Activated naive CD4-positive, alpha-beta T cell treated with anti-CD3 and anti-CD28 coated beads, Interleukin-2, amount 10 ng/mL, durations not matched to agents 7 days and 5 days (primary cell): ENCODE results near the gene TMEM179.
"Not testable (repeated sequence)": the region's sequence is repeated elsewhere in the genome, so short reads cannot be mapped to it uniquely, and the experiment has no call there.

Experiments used
- CTCF ChIA-PET: fragments of 350-600 bp; sonication (Branson Sonifier 250); formaldehyde crosslinking; loops from one replicate; lab custom pipeline; 2021; ENCODE audit warnings: antibody characterized with exemption; lab: Charles Lee
- DNase-seq: peaks from one replicate; pipeline ENCODE4 v3.0.0-alpha.2; 2020
- H3K27ac Mint-ChIP-seq: one replicate; pipeline ENCODE4 v1.8.0; 2021; ENCODE audit warnings: mild to moderate bottlenecking, moderate library complexity, mixed read lengths
- H3K27me3 Mint-ChIP-seq: one replicate; pipeline ENCODE4 v1.8.0; 2021; ENCODE audit warnings: mild to moderate bottlenecking, mixed read lengths
- H3K36me3 Mint-ChIP-seq: one replicate; pipeline ENCODE4 v1.8.0; 2021; ENCODE audit warnings: mixed read lengths
- H3K4me1 Mint-ChIP-seq: one replicate; pipeline ENCODE4 v1.8.0; 2021; ENCODE audit warnings: mixed read lengths
- H3K4me3 Mint-ChIP-seq: one replicate; pipeline ENCODE4 v1.8.0; 2021; ENCODE audit warnings: mild to moderate bottlenecking, moderate library complexity, mixed read lengths
- H3K9me3 Mint-ChIP-seq: one replicate; pipeline ENCODE4 v1.8.0; 2021; ENCODE audit warnings: mixed read lengths

Gene TMEM179

DNA sequence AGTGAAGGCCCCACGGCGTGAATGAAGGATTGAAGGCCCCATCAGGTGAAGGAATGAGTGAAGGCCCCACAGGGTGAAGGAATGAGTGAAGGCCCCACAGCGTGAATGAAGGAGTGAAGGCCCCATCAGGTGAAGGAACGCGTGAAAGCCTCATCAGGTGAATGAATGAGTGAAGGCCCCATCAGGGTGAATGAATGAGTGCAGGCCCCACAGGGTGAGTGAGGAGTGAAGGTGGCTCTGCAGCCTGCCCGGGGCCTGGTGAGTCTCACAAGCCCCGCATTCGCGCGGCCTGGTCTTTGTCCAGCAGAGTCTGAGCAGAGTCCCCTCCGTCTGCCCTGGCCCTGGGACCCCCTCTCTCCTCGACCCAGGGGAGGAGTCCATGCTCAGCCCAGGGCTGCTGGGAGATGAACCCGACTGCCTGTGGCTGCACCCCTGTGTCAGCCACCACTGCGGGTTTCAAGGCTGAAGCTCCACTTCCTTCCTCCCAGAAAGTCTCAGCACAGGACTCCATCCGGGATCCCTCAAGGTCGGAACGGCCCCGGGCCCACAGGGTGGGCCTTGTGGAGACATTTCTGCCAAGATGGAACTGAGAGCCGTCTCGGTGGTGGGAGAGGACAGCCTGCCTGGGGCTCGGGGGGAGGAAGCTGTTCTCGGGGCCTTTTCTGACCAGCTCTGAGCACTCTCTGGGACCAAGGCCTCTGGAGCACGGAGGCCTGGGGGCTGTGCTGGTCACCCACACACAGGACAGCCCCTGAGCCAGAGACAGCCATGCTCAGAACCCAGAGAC, 37.4 kb upstream of the TMEM179 start:
- DNase-seq: no peak
- Mint-ChIP-seq H3K27me3 (peaks cover 34% of the 10 kb centered on the region), H3K27ac (no peak overlapping the region), H3K4me1 (peaks cover 4% of the 10 kb centered on the region), H3K36me3 (no peaks in the 10 kb centered on the region), H3K9me3 (peaks cover 5% of the 10 kb centered on the region), H3K4me3 (no peak overlapping the region)
- CTCF ChIA-PET: no interaction called here

DNA sequence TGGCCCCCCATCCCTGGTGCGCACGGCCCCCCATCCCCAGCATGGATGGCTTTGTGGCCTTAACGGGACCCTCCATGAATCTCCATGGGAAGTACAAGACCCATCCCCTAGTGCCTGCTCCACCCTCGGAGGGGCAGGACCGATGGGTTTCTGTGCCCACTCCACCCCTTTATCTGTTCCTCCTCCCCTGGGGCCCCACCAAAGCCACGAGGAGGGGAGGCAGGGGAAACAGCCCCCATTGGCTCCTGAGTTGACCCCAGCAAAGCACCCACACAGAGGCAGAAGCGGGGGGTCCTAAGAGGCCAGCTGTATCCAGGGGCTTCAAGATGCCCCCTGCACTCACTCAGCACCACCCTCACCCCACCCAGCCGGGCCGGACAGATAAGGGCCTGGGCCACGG, 36.1 kb upstream of the TMEM179 start:
- CTCF ChIA-PET: no interaction called here
- peaks cover 4% of the 10 kb centered on the region for H3K4me1 Mint-ChIP-seq
- H3K27me3 Mint-ChIP-seq: peaks cover 30% of the 10 kb centered on the region
- no peak overlapping the region for H3K4me3 Mint-ChIP-seq
- no peak for DNase-seq
- no peak overlapping the region for H3K27ac Mint-ChIP-seq
- peaks cover 5% of the 10 kb centered on the region for H3K9me3 Mint-ChIP-seq
- no peaks in the 10 kb centered on the region for H3K36me3 Mint-ChIP-seq

DNA sequence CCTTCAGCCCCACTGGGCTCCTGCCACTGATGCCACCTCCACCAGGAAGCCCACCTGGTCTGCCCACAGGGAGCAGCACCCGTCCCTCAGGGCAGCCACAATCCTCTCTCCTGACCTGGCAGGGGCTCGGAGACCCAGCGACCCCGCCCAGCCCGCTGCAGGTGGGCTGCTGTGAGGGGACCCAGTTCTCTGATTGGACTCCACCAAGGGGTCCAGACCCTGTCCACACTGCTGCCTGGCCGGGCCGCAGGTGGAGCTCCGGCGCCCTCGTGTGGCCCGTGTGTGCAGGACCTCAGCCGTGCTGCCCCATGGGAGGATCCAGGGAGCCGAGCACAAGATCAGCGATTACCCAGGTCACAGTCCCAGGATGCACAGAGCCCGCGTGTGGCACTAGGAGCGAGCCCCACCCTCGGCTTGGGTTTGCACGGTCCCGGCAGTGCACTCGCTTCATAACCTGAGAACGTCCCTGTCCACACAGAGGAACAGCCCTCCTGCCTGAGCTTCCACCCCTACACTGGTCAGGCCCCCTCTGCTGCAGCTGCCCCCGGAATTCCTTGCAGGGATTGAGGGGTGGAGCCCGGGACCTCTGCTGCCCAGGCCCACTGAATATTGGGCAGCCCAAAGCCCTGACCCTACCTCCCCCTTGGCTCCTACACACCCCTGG, 35.4 kb upstream of the TMEM179 start:
- peaks cover 30% of the 10 kb centered on the region for H3K27me3 Mint-ChIP-seq
- H3K36me3 Mint-ChIP-seq: no peaks in the 10 kb centered on the region
- no peak overlapping the region for H3K4me3 Mint-ChIP-seq
- no peak overlapping the region for H3K27ac Mint-ChIP-seq
- DNase-seq: peak; percentile 64
- peaks cover 4% of the 10 kb centered on the region for H3K4me1 Mint-ChIP-seq
- H3K9me3 Mint-ChIP-seq: peaks cover under 1% of the 10 kb centered on the region
- CTCF ChIA-PET: no interaction called here

DNA sequence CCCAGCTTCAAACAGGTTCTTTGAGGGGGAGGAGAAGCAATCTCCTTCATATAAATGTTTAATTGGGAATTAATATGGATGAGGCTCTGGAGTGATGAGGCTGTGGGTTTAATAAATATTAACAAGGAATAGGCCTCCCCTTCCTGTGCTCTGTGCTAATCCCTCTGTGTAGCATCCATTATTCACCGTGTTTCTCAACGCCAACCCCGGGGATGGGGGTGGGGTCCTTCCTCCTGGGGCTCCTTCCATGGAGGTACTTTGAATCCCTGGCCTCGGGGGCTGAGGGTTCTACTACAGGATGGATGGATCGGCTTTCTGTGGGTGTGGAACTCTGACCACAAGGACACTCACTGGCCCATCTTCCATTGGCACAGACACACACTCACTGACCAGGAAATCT, 34.9 kb upstream of the TMEM179 start:
- Mint-ChIP-seq H3K36me3 (no peaks in the 10 kb centered on the region), H3K27ac (no peak overlapping the region), H3K9me3 (no peaks in the 10 kb centered on the region), H3K27me3 (peaks cover 29% of the 10 kb centered on the region), H3K4me3 (no peak overlapping the region), H3K4me1 (peaks cover 4% of the 10 kb centered on the region)
- no peak for DNase-seq
- CTCF ChIA-PET: no interaction called here

DNA sequence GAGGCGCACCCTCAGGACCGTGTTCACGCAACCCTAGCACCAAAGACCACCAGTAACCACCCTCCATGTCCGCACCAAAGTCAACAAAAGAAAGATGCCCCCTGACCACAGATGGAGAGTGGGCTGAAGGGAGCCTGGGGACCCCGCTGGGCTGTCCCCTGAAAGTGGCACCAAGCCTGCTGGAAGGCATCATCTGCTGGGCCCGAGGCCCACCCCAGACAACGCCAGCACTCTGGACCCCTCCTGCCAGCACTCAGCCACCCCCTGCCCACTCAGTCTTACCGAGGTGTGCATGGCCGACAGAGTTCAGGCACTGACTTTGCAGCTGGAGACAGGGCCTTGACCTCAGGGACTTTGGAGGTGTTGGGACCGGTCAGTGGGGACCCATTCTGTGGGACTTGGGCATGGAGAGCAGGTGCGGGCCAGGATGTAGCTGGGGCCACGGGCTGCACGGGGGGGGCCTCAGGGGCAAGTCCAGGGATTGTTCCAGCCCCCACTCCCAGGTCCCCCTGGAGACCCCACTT, 34.4 kb upstream of the TMEM179 start:
- H3K4me3 Mint-ChIP-seq: no peak overlapping the region
- H3K4me1 Mint-ChIP-seq: peaks cover 4% of the 10 kb centered on the region
- CTCF ChIA-PET: no interaction called here
- no peak overlapping the region for H3K27ac Mint-ChIP-seq
- DNase-seq: no peak
- H3K27me3 Mint-ChIP-seq: peaks cover 25% of the 10 kb centered on the region
- no peaks in the 10 kb centered on the region for H3K36me3 Mint-ChIP-seq
- H3K9me3 Mint-ChIP-seq: no peaks in the 10 kb centered on the region

DNA sequence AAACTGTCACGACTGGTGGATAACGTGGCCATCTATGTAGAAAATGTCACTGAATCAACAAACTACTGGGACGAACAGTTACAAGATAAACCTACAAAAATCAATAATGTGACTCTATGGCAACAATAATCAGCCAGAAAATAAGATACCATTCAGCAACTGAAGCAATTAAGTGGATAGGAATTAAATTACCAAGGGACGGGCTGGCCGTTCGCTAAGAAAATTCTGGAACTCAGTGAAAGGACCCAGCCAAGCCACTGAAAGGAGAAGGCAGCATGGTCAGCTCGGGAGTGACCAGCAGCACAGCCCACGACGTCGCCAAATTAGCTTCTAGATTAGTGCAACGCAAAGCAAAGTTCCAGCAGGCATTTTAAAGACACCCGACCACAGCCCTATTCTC, 33.6 kb upstream of the TMEM179 start:
- no peak for DNase-seq
- H3K4me3 Mint-ChIP-seq: no peak overlapping the region
- peaks cover 21% of the 10 kb centered on the region for H3K27me3 Mint-ChIP-seq
- no peaks in the 10 kb centered on the region for H3K9me3 Mint-ChIP-seq
- no peak overlapping the region for H3K27ac Mint-ChIP-seq
- H3K4me1 Mint-ChIP-seq: peaks cover 4% of the 10 kb centered on the region
- no peaks in the 10 kb centered on the region for H3K36me3 Mint-ChIP-seq
- CTCF ChIA-PET: no interaction called here

DNA sequence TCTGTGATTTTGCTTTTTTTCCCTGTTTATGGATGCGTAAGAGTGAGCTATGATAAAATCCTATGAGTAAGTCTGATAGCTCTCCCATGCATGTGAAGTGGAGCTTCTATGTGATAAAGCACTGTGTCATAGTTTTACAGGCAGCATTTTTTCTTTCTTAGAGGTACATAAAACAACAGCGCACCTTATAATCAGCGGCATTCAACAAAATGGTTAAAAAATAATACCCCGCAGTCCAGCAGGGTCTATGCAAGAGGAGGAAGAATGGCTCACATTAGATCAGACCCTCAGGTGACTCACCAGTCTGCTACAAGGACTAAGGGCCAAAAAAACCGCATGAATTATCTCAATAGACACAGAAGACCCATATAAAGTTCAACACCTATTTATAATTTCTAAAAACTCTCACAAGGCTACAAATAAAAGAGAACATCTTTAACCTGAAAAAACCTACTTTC, 33.0 kb upstream of the TMEM179 start:
- Mint-ChIP-seq H3K27ac (no peak overlapping the region), H3K4me1 (peaks cover 4% of the 10 kb centered on the region), H3K36me3 (no peaks in the 10 kb centered on the region), H3K9me3 (no peaks in the 10 kb centered on the region), H3K4me3 (no peak overlapping the region), H3K27me3 (peaks cover 26% of the 10 kb centered on the region)
- CTCF ChIA-PET: no interaction called here
- DNase-seq: no peak

DNA sequence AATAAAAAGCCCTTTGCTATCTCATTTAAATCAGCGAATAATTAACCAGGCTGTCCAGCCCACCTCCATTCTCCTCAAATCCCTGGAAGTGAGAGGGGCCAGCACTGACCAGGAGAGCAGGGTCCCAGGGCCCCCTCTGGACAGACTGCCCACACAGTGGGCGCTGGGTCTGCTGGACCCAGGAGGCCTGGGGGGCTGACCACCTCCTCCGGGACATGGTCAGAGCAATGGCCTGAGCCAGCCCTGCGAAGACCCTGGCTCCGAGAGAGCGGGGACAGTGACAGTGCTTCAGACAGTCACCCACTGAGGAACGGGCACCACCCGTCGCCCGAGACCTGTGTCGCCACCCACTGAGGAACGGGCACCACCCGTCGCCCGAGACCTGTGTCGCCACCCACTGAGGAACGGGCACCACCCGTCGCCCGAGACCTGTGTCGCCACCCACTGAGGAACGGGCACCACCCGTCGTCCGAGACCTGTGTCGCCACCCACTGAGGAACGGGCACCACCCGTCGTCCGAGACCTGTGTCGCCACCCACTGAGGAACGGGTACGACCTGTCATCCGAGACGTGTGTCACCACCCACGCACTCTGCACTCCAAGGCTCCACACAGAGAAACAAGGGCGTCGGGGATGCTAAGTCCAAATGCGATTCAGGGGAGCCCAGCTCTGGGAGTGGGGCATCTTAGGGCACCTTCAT, 32.4 kb upstream of the TMEM179 start:
- H3K36me3 Mint-ChIP-seq, H3K27ac Mint-ChIP-seq, H3K4me3 Mint-ChIP-seq, CTCF ChIA-PET, H3K4me1 Mint-ChIP-seq, H3K9me3 Mint-ChIP-seq, DNase-seq: not testable (repeated sequence)
- peaks cover 24% of the 10 kb centered on the region for H3K27me3 Mint-ChIP-seq

DNA sequence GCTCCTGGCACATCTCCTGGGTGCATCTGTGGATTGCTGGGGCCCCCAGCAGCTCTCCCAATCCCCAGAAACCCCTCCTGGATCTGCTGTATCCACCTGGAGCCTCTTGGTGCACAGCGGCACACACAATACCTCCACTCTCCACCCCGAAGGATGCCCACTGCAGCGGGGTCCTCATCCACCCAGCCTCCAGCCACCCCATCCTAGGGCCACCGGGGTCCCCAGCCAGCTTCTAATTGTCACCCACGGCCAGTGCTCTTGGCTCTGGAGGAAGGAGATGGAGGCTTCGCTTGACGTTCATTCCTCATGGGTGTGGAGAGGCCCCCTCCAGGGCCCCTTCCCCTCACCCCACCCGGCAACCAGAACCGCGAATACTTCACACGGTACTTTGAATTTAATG, 31.6 kb upstream of the TMEM179 start:
- DNase-seq: no peak
- CTCF ChIA-PET: no interaction called here
- H3K27me3 Mint-ChIP-seq: peaks cover 22% of the 10 kb centered on the region
- H3K4me3 Mint-ChIP-seq: no peak overlapping the region
- no peaks in the 10 kb centered on the region for H3K4me1 Mint-ChIP-seq
- H3K9me3 Mint-ChIP-seq: no peaks in the 10 kb centered on the region
- no peaks in the 10 kb centered on the region for H3K36me3 Mint-ChIP-seq
- H3K27ac Mint-ChIP-seq: no peak overlapping the region

DNA sequence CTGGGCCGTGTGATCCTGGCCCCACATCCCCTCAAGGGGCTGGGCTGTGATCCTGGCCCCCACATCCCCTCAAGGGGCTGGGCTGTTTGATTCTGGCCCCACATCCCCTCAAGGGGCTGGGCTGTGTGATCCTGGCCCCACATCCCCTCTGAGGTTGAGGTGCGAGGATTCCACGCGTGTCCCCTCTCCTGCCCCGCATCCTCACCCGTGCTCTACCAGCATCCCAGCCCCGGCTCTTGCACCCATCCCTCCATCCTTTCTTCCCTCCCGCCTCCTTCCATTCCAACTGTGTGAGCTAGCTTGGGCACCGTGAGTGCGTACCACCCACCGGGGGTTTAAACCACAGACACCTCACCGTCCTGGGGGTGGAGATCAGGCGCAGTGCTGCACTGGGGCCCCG, 31.1 kb upstream of the TMEM179 start:
- CTCF ChIA-PET: no interaction called here
- no peaks in the 10 kb centered on the region for H3K36me3 Mint-ChIP-seq
- H3K4me3 Mint-ChIP-seq: no peak overlapping the region
- H3K27me3 Mint-ChIP-seq: peaks cover 22% of the 10 kb centered on the region
- H3K9me3 Mint-ChIP-seq: no peaks in the 10 kb centered on the region
- H3K4me1 Mint-ChIP-seq: no peaks in the 10 kb centered on the region
- DNase-seq: no peak
- H3K27ac Mint-ChIP-seq: no peak overlapping the region

DNA sequence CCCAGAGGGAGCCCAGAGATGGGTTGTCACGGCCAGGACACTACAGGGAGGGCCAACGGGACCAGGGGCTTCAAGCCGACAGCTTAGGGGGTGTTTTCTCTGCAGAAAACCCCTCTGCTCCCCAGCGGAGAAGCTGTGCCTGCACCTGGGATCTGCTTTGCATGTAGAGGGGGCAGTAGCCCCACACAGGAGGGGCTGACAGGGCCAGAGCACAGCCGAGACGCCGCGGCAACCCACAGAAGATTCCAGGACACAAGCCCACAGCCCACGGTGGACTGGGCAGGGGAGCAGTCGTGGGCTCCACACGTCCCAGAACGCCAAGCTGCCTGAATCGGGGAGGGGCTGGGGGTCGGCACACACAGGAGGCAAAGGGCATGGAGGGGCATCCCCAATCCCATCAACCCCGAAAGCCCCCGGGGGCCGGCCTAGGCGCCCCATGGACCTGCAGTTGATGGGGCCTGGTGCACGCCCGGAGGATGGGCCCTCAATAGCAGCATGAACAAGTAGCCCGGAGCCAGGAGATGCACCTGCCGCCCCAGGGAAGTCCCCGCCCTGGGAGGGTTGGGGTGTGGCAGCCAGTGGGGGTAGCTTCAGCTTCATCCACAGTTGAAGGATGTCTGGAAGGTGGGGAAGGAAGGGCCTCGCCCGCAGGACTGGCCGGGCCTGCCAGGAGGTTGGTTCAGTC, 30.5 kb upstream of the TMEM179 start:
- Mint-ChIP-seq H3K36me3 (no peaks in the 10 kb centered on the region), H3K27ac (no peak overlapping the region), H3K27me3 (peaks cover 22% of the 10 kb centered on the region), H3K4me1 (no peaks in the 10 kb centered on the region), H3K9me3 (no peaks in the 10 kb centered on the region), H3K4me3 (no peak overlapping the region)
- CTCF ChIA-PET: no interaction called here
- DNase-seq: no peak

DNA sequence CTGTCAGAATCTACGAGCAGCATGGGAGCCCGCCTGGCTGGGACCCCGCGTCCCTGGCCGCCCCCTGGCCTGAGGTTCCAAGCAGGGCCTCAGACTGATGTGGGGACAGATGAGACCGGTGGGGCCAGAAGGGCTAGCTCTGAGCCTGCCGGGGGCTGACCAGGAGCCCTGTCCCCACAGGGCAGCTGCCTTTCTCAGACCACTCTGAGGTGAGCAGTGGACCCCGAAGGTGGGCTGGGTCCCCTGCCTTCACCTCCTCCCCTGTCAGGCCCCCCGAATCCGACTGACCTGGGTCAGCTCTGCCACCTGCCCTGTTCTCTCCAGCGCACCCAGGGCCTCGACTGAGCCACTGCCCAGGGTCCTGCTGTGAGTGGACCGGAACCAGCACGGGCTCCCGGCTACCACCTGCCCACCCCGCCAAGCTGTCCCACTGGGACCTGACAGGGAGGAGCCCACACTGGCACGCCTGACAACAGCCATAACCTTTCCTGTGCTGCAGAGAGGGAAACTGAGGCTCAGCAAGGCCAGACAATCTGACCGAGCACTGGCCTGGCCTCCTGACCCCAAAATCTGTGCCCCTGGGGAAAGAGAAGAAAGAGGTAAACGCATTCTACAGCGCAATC, 29.7 kb upstream of the TMEM179 start:
- Mint-ChIP-seq H3K27ac (no peak overlapping the region), H3K36me3 (no peaks in the 10 kb centered on the region), H3K4me3 (no peak overlapping the region), H3K9me3 (no peaks in the 10 kb centered on the region), H3K4me1 (no peaks in the 10 kb centered on the region), H3K27me3 (peaks cover 15% of the 10 kb centered on the region)
- CTCF ChIA-PET: no interaction called here
- no peak for DNase-seq

DNA sequence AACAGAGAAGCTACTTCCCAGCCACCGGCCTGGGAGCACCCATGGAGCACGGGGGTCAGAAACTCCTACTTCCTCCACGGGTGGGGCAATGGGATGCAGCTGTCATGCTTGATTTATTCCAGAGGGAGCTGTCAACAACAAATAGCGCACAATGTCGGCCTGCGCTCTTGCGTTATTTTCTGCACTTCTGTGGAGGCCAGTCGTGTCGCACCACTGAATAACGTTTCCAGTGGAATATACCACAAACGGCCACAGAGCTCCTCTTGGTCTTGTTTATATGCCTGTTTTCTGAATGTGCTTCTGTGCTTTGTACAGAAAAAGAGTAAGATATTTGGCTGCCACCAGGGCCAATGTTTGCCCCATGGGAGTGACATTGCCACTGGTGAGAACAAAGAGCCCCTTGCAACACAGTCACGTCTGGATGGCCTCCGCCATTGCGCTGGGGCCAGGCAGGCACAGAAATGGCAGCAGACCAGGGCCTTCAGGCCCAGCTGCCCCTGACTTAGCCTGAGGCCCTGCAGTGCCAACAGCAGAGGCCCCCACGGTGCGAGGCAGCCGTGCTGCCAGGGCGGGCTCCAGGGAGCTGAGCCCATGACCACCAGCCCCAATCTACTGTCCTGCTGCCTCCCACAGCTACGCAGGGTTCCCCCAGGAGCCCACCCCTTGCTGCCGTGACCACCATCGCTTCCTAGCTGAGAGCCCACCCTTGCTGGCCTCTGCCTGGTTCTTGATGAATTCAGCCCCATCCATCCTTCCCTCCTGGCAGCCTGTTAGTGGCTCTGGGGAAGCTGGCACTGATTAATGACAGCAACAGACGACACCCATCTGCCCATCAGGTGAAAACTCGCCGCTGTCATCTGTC, 28.9 kb upstream of the TMEM179 start:
- Mint-ChIP-seq H3K4me1 (no peaks in the 10 kb centered on the region), H3K9me3 (peaks cover 4% of the 10 kb centered on the region), H3K36me3 (no peaks in the 10 kb centered on the region), H3K27ac (no peak overlapping the region), H3K4me3 (no peak overlapping the region), H3K27me3 (peaks cover 10% of the 10 kb centered on the region)
- CTCF ChIA-PET: interaction anchor here (1.1 kb wide), 1 partner anchor 555 kb away, joined by 3 read pairs; no protein-coding TSS in a partner anchor
- DNase-seq: no peak
